GM21717 (cell line): ENCODE data around the gene ZNF566.
"Not testable (repeated sequence)": the region's sequence is repeated elsewhere in the genome, so short reads cannot be mapped to it uniquely, and the experiment has no call there.

Source experiments
- ATAC-seq: cut with Tn5 transposase; IDR thresholded peaks from one replicate; pipeline ENCODE4 v1.9.1; 2021; ENCODE audit warnings: mild to moderate bottlenecking, moderate library complexity; ENCODE audit not compliant: unreplicated experiment

Gene ZNF566

DNA sequence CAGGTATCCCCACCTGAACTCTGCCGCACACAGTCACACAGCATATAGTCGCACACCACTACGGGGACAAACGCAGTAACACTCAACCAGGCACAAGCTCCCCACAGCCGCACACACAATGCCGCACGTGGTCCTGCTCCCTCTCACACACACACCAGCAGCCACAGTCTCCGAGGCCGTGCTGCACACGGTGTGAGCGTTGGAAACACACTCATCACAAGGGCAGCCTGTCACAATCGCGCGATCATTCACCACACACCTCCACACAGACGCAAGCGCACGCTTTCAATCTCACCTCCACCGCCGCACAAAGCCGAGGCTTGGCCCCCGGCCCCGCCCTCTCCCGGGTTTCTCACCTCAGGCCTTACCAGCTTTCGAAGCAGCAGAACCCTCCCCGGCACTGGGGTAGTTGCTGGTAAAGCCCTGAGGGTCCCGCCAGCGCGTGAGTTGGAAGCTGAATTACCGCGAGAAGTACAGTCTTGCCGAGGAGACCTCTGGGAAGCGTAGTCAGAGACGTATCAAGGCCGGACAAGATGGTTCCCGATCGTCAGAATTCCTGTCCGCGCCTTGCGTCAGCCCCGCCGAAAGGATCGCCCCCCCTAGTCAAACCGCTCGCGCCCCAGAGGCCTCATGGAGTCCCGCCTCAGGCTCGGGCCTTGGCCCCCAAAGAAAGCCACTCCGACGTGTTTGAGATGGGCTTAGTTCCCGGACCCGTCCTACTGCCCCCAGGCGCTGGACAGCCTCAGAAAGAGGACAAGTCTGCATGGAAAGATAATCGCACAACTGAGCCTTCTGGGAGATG, at the start of gene ZNF566:
Gene ZNF566 (minus strand): TSS at position 444 of the 802 bp plus-strand sequence. CDS start 13,004 bp downstream, outside the sequence.
- peak; percentile 82 for ATAC-seq

GRCh38 chr19:36528921-36529518, 39.7 kb upstream of the ZNF566 start:
- peak; percentile 15 for ATAC-seq

GRCh38 chr19:36528194-36528920, 39.0 kb upstream of the ZNF566 start, which contains the start of gene ZNF260:
Gene ZNF260 (minus strand): TSS chr19:36528271. CDS start chr19:36515238, 13,033 bp downstream.
- ATAC-seq, result peak; percentile 79

- no peak for ATAC-seq
These were observed 38.5 kb upstream of the ZNF566 start for GRCh38 chr19:36527873-36528193.

GRCh38 chr19:36527341-36527740, 38.0 kb upstream of the ZNF566 start:
- ATAC-seq, result no peak

DNA sequence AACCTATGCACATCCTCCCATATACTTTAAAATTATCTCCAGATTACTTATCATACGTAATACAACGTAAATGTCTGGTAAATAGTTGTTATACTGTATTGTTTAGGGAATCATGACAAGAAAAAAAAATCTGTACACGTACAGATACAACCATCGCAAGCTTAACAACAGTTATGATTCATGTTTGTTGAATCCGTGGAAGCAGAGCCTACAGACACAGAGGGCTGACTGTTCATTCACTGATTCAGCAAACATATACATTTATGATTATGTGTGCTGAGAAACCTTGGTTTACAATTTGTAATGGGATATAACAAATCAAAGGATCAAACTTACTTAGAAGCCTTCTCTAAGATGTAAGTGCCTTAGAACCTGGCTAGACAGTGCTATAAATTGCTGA, 37.2 kb upstream of the ZNF566 start:
- no peak for ATAC-seq

- ATAC-seq, result no peak
These were observed 35.3 kb upstream of the ZNF566 start for GRCh38 chr19:36524617-36525016.

DNA sequence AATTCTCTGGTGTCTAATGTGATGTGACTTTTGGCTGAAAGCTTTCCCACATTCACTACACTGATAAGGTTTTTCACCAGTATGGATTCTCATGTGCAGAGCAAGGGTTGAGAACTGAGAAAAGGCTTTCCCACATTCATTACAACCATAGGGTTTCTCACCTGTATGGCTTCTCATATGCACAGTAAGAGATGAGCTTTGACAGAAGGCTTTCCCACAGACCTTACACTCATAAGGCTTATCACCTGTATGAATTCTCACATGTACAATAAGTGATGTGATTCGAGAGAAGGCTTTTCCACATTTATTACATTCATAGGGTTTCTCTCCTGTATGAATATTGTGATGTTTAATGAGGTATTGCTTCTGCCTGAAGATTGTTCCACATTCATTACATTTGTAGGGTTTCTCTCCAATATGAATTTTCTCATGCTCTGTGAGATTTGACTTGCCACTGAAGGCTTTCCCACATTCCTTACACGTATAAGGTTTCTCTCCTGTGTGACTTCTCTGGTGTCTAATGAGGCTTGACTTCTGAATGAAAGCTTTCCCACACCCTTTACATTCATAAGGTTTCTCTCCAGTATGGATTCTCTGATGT, 24.8 kb upstream of the ZNF566 start:
- no peak for ATAC-seq

DNA sequence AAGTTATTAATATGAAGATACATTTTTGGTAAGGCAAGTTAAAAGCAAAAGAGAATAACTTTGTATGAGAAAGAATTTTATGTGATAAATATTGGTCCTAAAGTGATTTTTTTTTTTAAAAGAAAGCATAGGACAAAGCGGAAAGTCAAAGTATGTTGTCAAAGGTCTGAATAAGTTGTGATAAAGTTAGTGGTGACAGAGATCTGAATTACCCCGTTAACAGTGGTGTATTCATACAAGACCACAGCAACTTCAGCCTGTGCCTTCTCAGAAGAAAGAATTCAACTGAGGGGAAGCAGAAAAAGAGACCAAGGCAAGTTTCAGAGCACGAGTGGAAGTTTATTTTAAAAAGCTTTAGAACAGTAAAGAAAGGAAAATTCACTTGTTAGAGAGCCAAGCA, 19.0 kb upstream of the ZNF566 start:
- no peak for ATAC-seq

DNA sequence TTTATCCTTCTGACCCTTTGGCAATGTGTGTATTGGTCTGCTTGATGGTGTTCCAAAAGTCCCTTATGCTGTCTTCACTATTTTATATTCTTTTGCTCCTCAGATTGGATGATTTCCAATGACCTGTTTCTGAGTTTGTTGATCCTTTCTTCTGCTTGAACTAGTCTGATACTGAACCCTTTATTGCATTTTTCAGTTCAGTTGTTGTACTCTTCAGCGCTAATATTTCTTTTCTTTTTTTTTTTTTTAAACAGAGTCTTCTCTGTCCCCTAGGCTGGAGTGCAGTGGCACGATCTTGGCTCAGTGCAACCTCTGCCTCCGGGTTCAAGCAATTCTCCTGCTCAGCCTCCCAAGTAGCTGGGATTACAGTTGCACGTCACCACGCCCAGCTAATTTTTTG, 12.6 kb upstream of the ZNF566 start:
- ATAC-seq, result no peak

GRCh38 chr19:36497001-36497400, 7.6 kb upstream of the ZNF566 start:
- no peak for ATAC-seq

DNA sequence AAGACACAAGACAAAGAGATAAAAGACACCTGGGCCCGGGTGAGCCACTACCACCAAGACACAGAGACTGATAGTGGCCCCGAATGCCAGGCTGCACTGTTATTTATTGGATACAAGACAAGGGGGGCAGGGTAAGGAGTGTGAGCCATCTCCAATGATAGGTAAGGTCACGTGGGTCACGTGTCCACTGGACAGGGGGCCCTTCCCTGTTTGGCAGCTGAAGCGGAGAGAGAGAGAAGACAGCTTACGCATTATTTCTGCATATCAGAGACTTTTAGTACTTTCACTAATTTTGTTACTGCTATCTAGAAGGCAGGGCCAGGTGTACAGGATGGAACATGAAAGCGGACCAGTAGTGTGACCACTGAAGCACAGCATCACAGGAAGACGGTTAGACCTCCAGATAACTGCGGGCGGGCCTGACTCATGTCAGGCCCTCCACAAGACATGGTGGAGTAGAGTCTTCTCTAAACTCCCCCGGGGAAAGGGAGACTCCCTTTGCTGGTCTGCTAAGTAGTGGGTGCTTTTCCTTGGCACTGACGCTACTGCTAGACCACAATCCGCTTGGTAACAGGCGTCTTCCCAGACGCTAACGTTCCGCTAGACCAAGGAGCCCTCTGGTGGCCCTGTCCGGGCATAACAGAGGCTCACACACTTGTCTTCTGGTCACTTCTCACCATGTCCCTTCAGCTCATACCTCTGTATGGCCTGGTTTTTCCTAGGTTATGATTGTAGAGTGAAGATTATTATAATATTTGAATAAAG, 3.5 kb upstream of the ZNF566 start:
- ATAC-seq, result not testable (repeated sequence)

DNA sequence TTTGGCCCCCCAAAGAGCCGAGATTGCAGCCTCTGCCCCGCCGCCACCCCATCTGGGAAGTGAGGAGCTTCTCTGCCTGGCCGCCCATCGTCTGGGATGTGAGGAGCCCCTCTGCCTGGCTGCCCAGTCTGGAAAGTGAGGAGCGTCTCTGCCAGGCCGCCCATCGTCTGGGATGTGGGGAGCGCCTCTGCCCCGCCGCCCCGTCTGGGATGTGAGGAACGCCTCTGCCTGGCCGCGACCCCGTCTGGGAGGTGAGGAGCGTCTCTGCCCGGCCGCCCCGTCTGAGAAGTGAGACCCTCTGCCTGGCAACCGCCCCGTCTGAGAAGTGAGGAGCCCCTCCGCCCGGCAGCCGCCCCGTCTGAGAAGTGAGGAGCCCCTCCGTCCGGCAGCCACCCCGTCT, 1.5 kb upstream of the ZNF566 start:
- ATAC-seq, result not testable (repeated sequence)

GRCh38 chr19:36489920-36490415, 607 bp upstream of the ZNF566 start:
- ATAC-seq, result no peak

- no peak for ATAC-seq
These were observed 579 bp downstream of the ZNF566 start for GRCh38 chr19:36488846-36489117.

GRCh38 chr19:36488118-36488845, 1.1 kb downstream of the ZNF566 start:
- ATAC-seq, result no peak

DNA sequence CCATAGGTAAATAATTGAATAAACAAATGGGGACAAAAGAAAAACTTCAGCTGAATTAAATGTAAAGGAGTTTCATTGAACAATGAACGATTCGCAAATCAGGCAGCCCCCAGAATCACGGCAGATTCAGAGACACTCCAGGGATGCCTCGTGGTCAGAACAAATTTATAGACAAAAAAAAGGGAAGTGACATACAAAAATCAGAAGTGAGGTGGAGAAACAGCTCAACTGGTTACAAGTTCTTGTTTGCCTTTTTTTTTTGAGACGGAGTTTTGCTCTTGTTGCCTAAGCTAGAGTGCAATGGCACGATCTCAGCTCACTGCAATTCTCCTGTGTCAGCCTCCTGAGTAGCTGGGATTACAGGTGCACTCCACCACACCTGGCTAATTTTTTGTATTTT, 5.7 kb downstream of the ZNF566 start:
- no peak for ATAC-seq

GRCh38 chr19:36482876-36483275, 6.5 kb downstream of the ZNF566 start:
- no peak for ATAC-seq

- no peak for ATAC-seq
These were observed 29.3 kb downstream of the ZNF566 start for GRCh38 chr19:36460046-36460445.

DNA sequence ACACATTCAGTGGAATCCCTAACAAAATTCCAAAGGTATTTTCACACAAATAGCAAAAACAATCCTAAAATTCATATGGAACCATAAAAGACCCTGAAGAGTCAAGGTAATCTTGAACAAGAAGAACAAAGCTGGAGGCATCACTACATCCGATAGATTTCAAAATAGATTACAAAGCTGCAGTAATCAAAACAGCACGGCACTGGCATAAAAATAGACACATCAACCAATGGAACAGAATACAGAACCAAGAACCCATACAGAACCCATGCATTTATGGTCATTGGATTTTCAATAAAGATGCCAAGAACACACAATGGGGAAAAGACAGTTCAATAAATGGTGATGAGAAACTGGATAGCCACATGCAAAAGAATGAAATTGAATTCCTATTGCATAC, 32.5 kb downstream of the ZNF566 start:
- no peak for ATAC-seq
